Stimulated activated CD4-positive, alpha-beta T cell treated with anti-CD3 and anti-CD28 coated beads, Interleukin-12 subunit alpha, Interleukin-12 subunit beta, amount 100 ng/mL, for 24 hours (primary cell): Measurements from ENCODE around the gene TMEM37.

Source experiments
- DNase-seq, 2 experiments: peaks; one replicate each; pipeline ENCODE4 v3.0.0-alpha.2; 2020; ENCODE audit warnings: low read depth in 2 of 2

Gene TMEM37

DNA sequence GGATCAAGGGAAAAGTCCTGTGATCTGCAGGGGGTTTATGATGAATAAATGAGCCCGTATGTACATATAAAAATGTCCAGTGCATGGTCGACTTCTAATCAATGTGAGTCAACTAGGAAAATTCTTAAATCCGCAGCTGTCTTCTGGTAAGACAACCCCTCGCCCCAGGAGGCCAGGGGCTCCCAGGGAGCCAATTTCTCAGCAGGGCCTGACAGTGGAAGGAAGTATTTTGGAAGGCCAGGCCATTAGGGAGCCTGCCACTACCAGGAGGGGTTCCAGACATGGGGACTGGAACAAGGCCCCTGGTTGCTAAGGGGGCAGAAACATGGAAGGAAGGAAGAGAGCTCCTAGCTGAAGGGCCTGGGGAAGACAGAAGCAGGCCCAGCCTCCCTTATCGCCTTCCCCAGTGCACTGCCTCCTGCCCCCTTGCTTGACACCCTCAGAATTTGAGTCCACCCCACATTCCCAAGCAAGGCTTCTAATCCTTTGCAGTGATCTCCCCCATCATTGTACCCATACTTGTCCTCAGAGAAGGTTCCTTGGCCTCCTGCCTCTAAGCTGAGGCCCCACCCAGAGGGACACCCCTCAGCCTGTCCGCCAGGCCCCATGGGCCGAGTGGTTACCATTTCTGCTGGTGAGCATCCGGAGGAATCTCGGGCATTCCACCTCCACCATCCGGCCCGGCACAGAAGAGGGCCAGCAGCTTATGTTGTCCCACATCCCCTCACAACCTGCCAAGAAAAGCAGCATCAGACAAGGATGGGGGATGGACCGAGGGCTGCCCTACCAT is 46.7 kb downstream of the TMEM37 start:
- DNase-seq: no peak

DNA sequence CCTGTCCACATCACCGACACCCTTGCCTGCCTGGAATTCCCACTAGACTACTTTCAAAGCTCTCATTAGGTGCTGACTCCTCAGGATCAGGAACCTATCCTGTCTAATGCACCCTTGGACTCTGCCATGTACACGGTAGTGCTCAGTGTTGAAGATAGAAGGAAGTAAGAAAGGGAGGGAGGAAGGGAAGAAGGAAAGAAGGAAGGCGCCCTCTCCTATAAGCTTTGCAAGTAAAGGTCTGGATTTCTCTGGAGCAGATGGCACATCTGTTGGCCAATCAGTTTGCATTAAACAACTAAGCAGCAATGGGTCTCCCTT is 47.3 kb downstream of the TMEM37 start:
- no peak for DNase-seq

DNA sequence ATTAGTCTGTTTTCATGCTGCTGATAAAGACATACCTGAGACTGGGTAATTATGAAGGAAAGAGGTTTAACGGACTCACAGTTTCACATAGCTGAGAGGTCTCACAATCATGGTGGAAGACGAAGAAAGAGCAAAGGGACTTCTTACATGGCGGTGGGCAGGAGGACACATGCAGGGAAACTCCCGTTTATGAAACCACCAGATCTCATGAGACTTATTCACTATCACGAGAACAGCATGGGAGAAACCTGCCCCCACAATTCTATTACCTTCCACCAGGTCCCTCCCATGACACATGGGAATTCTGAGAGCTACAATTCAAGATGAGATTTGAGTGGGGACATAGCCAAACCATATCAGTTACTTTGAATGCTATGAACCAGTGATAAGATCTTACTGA is 48.5 kb downstream of the TMEM37 start:
- no peak for DNase-seq

DNA sequence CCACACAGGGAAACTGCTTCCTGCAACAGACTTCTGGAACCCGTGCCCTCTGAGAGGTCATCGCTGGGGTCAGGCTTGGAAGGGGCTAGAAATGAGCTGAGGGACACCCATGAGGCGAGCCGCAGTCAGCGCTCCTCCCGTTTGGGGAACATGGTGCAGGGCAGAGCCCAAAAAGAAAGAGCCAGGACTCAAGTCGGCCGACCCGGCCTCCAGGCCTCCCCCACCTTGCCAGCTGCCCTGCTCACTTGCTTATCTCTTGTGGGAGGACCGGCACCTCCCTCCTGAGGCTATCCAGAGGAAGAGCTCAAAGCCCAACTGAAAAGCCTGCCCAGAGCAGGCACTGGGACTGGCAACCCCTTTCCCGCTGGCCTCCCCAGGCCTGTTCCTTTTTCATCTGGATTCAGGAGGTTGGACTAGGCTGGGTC is 49.1 kb downstream of the TMEM37 start:
- no peak for DNase-seq

DNA sequence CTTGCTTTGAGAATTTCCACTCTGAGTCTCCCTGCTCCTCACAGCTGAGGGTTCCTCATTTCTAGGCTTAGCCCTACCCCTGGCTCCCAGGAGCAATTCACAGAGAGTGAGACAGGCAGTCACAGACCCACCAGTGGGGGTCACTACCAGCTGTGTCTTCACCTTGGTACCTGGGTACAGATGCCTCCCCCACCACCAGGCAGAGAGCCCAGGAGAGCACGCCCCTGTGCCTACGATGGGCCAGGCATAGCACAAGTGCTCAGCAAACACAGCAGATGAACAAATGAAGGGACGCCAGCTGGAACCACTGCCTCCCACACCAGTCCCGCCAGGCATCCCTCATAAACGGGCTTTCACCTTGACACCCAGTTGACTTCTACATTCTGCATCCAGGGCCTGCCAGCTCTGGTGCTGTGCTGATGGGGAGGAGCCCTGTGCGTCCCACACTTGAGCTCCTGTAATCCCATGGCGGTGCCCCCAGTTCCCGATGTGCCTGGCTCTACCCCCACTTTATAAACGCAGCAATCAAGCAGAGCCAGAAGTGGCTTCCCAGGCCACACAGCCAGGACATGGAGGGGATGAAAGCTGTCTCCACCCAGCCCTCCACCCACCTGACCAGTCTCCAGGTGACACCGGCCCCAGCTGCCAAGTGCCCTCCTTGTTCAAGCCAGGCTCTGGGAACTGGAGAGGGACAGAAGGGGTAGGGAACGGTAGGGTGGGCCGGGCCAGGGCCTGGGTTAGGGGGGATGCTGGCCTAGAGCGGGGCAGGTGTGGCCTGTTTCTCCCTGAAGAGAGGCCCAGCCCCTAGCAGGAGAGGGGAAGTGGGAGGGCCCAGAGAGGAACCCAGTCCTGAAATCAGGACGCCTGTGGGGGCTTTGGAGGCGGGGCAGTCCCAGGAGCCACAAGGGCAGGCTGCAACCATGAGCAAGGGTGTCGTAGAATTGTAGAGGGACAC is 50.1 kb downstream of the TMEM37 start:
- no peak for DNase-seq

DNA sequence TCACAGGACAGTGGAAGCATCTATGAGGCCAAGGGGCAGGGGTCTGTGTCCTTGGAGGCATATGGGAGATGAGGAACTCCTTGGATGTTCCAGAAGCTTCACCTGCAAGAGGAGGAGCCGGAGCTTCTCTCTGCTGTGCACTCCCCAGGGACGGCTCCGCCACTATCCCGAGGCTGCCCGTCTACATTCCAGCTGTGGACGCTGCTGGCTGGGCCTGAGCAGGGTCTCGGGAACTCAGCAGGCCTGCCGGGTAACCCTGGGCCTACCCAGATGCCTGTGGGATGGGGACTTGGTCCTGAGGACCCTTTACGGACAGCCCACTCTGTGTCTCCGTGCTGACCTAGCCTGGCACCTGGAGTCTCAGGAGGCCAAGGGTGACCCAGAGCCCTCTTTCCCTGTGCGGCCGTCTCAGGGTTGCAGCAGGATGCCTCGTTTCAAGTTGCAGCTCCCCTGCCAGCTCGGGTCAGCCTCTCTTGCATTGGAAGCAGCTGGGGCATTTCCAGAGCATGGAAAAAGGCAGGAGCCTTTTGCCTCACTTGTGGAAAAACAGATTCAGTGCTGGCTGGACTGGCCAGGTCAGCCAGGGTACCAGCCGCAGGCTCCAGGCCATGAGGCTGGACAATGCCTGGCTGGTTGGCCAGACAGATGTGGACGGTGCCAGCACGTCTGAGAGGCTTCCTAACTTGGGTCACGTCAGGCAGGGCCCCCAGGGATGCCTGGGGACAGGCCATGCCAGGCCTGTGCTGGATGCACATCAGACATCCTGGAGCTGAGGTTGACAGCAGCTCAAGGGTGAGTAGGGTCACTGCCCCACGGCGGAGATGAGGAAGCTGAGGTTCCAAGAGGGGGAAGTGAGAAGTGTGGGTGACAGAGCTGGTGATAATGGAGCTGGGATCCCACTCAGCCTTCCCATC is 51.1 kb downstream of the TMEM37 start:
- no peak for DNase-seq

DNA sequence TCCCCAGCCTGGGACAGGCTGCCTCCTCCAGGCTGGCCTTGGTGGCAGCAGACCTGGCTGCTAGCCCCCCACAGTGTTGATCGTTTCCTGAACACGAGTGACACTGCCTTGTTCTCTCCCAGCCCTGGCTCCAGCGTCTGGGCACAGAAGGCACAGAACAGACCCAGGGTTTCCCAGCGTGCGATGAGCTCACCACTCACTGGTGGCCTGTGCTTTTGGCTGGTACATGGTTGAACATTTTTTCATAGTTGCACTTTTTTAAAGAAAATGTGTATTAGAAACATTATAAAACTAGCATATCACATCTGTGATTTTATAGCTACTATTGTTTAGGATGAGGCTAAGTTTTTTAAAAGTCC is 51.7 kb downstream of the TMEM37 start:
- DNase-seq: no peak

DNA sequence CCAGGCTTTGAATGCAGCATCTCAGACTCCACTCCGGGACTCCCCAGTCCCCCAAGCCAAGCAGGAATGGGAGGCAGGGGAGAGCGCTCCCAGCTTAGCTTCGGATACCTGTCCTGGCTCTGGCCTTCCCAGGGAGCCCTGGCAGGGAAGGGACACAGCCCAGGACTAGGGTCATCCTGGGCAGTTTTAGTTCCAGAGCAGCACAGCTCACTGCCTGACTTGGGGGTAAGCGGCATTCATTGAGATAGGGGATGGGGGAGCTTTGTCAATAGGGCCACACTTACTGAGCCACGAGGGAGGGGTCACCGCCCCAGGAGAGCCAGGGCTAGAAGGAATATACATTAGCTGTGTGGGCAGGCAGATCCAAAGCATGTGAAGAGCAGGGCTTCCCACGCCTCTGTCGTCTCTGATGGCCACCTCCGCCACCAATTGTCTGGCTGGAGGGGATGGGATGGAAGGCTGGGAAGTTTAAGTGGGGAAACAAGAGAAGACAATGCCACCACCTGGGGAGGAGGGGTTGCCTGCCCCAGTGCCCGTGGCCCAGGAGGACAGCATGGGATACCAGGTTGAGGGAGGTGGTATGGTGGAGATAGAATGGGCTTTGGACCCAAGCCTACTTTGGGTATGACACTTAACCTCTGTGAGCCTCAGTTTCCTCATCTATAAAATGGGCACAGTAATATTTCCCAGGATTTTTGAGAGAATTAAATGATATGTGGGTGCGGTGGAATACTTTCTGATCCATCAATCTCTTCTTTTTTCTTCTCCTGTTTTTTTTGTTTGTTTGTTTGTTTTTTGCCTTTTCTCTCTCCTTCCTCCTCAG is 52.5 kb downstream of the TMEM37 start:
- DNase-seq: no peak

DNA sequence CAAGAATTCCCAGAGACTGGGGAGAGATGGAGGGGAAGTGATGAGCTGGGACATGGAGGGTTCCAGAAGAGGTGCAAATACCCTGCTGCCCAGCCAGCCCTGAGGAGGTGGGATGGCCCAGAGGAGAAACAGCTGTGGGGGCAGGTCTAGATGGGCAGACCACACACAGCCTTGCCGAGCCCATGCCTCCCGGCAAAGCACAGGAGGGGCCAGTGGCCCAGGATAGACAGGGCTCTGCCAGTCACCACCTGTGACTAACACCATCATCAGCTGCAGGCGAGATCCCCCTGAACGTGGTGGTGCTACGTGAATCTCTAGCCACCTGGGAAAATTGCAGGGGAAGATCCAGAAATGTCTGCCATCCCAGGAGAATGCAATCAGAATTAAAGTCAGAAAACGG is 53.2 kb downstream of the TMEM37 start:
- no peak for DNase-seq

DNA sequence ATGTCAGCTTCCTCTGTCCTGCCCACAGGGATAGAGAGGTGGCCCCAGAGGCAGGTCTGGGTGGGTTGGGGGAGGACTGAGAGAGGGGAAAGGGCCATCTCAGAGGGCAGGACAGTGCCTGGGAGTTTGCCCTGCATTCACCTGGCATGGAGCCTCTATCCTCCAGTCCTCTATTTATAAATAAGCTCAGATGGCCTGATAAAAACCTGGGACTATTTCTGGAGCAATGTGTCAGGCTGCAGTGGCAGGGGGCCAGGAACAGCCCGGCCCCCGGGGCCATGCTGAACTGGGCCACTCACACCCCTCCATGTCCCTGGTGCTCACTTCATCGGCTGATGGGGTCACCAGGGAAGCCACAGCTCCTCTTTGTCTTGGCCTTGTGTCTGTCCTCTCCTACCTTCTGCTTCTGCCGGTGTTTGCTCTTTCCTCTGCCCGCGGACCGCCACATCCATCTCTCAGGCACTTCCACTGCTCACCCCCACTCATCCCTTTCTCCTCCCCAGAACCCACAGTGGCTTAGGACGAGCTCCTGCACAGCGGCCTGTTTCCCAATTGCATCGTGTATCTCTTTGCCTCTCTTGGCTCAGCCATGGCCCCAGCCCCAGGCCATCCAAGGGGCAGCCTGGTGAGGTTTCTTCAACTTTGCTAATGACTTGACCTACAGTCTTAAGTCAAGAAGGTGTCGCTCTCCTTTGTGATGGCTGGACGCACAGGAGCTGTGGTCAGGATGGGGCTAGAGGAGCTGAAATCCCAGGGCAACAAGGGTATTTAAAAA is 53.9 kb downstream of the TMEM37 start:
- no peak for DNase-seq

DNA sequence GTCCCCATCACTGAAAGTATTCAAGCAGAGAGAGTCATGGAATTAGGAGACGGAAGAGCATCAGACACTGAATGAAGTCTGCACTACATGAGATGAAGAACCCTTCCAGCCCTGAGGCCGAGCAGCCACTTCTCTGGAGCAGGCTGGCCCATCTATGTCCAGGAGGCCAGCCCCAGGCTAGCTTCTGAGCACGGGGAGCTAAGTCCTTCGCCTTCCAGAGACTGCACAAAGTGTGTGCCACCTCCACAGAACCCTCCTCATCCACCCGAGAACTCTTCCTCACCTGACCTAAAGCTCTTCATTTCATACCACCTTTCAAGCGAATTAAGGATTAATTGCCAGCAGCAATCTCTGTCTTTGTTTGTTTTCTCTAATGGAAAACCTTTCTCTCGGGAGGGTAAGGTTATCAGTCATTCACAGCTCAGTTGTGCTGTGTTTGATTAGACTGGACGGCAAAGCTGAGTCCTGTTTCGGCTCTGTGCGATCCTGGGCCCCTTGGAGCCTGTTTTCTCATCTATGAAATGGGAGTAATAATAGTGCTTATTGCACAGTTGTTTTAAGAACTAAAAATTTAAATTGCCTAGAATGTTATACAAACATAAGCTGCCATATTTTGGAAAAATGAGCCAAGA is 54.7 kb downstream of the TMEM37 start:
- DNase-seq: no peak

DNA sequence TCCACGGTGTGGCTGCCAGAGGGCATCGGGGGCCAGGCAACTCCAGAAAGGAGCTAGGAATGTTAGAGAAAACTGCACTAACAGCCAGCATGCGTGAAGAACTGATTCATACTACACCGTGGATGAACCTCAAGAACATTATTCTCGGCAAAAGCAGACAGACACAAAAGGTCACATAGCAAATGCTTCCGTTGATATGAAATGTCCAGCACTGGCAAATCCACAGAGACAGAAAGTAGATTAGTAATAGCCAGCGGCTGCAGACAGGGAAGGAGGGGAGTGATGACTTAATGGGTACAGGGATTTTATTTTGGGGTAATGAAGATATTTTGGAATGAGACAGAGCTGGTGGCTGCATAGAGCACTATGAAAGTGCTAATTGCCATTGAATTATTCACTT is 55.2 kb downstream of the TMEM37 start:
- DNase-seq: no peak

DNA sequence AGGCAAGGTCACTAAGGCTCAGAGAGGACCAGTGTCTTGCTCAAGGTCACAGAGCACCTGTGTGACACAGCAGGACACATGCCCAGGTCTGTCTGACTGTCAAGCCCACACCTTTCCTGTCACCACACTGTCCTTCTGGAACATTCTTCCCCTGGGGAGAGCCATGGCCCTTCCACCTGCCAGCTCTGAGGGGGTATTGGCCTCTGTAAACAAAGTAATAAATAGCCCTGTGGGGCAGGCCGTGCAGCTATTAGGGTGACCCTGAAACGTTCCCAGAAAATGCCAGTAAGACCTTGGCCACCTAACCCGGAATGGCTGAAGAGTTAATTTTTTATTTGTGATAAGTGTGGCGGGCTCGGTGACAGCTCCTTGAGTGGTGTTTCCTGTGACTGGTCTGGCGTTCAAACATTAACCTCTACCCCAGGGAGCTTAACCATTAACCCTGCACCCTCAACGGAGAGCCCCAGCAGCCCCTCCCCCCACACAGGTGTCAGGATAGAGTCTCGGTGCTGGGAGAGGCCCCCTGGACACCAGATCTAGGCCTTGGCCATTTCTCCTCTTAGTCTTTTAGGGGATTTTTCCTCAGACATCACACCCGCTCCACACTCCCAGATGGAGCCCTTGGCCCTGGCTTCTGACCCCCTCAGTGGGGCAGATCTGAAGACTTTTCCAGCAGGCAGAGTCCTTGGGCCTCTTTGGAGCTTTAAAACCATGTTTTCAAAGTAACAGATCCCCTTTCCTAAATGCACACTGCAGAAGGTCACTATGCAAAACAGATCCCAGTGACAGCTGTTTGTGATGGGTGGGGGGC is 56.0 kb downstream of the TMEM37 start:
- DNase-seq: no peak
